ENCODE measurements around the gene CLCN6. TPM values are rescaled to one million over a fixed set of nuclear protein-coding genes. Genes with fewer than 3 reads are reported as not detected.

The CLCN6 gene
- total RNA-seq, 4 donors from 2014 or later: 4.2 to 13.5 (median 9.9) TPM

GRCh38 chr1:11860083-11860482, 54.1 kb downstream of the CLCN6 start:
- intact Hi-C loops (cut with DNase I): no loop called here
- H3K27ac ChIP-seq: no peak overlapping the region
- no peak for DNase-seq
- WGBS, 2 donors: 59 to 61% methylated on average over 2 of the region's 2 CpGs
- no peaks in the 10 kb centered on the region for H3K9me3 ChIP-seq
- no peak for TF ChIP-seq CTCF (IDR thresholded peaks at IDR 0.05)
- TF ChIP-seq POLR2A (IDR thresholded peaks at IDR 0.05): no peak
- H3K27me3 ChIP-seq: peaks cover 0 to 93% (median 12%) of the 10 kb centered on the region in 4 donors
- H3K4me3 ChIP-seq: no peak overlapping the region
- no peaks in the 10 kb centered on the region for H3K36me3 ChIP-seq
- H3K4me1 ChIP-seq: peaks cover 0 to 9% (median 0%) of the 10 kb centered on the region in 3 donors

GRCh38 chr1:11860587-11860986, 54.6 kb downstream of the CLCN6 start:
- intact Hi-C loops (cut with DNase I): no loop called here
- no peak for TF ChIP-seq CTCF (IDR thresholded peaks at IDR 0.05)
- no peak for TF ChIP-seq POLR2A (IDR thresholded peaks at IDR 0.05)
- Histone ChIP-seq H3K27me3 (peaks cover 0 to 93% (median 12%) of the 10 kb centered on the region in 4 donors), H3K4me3 (no peak overlapping the region), H3K9me3 (no peaks in the 10 kb centered on the region), H3K36me3 (no peaks in the 10 kb centered on the region), H3K4me1 (peaks cover 0 to 9% (median 0%) of the 10 kb centered on the region in 3 donors), H3K27ac (no peak overlapping the region)
- WGBS, 2 donors: 50 to 82% methylated on average over 1 of the region's 1 CpG
- DNase-seq: no peak

GRCh38 chr1:11862890-11863289, 56.9 kb downstream of the CLCN6 start:
- TF ChIP-seq CTCF (IDR thresholded peaks at IDR 0.05): no peak
- no peak for TF ChIP-seq POLR2A (IDR thresholded peaks at IDR 0.05)
- H3K27me3 ChIP-seq: peaks cover 0 to 75% (median 11%) of the 10 kb centered on the region in 4 donors
- no peak overlapping the region for H3K27ac ChIP-seq
- intact Hi-C loops (cut with DNase I): no loop called here
- peaks cover 0 to 9% (median 0%) of the 10 kb centered on the region in 3 donors for H3K4me1 ChIP-seq
- WGBS, 2 donors: 17 to 26% methylated on average over 3 to 6 of the region's 6 CpGs
- H3K36me3 ChIP-seq: no peaks in the 10 kb centered on the region
- DNase-seq: no peak
- H3K9me3 ChIP-seq: no peaks in the 10 kb centered on the region
- H3K4me3 ChIP-seq: no peak overlapping the region

GRCh38 chr1:11868331-11868980, 62.5 kb downstream of the CLCN6 start:
- H3K27me3 ChIP-seq: peaks cover 0 to 49% (median 0%) of the 10 kb centered on the region in 4 donors
- H3K36me3 ChIP-seq: no peaks in the 10 kb centered on the region
- TF ChIP-seq POLR2A (IDR thresholded peaks at IDR 0.05) (no peak), CTCF (IDR thresholded peaks at IDR 0.05) (no peak)
- H3K27ac ChIP-seq: no peak overlapping the region
- no peak for DNase-seq
- no peak overlapping the region for H3K4me3 ChIP-seq
- 60 to 73% methylated on average over 10 to 13 of the region's 13 CpGs for WGBS, 2 donors
- no peaks in the 10 kb centered on the region for H3K9me3 ChIP-seq
- intact Hi-C loops (cut with DNase I): no loop called here
- no peaks in the 10 kb centered on the region for H3K4me1 ChIP-seq

- intact Hi-C loops (cut with DNase I): no loop called here
- H3K4me1 ChIP-seq: no peaks in the 10 kb centered on the region
- no peak overlapping the region for H3K4me3 ChIP-seq
These were observed 63.1 kb downstream of the CLCN6 start for GRCh38 chr1:11869104-11869503.

More at GRCh38 chr1:11869104-11869503, 63.1 kb downstream of the CLCN6 start:
- Histone ChIP-seq H3K27ac (no peak overlapping the region), H3K36me3 (no peaks in the 10 kb centered on the region), H3K27me3 (peaks cover 0 to 52% (median 0%) of the 10 kb centered on the region in 4 donors), H3K9me3 (no peaks in the 10 kb centered on the region)
- no peak for DNase-seq
- TF ChIP-seq POLR2A (IDR thresholded peaks at IDR 0.05) (no peak), CTCF (IDR thresholded peaks at IDR 0.05) (no peak)
- 76 to 86% methylated on average over 3 of the region's 3 CpGs for WGBS, 2 donors
